K562 (cell line): ENCODE measurements around the gene ID2. TPM values are rescaled to one million over a fixed set of nuclear protein-coding genes. Genes with fewer than 3 reads are reported as not detected.

ENCODE experiments used
- ATAC-seq: fragments of 200-7000 bp; cut with Tn5 transposase; 3 replicates; pipeline ENCODE4 v1.9.1; 2020; ENCODE audit warnings: moderate library complexity
- BruUV-seq: library from RNA; stranded (reverse); fragments of 400-500 nt; replicated peaks from 2 replicates; lab custom pipeline; 2021; lab: Mats Ljungman, UMichigan
- CTCF ChIA-PET: fragments of 300-600 bp; formaldehyde crosslinking; extraction: SDS; loops from one replicate; lab custom pipeline; 2021; ENCODE audit warnings: low intra/inter-chr PET ratio; lab: Yijun Ruan, JAX
- POLR2A ChIA-PET: fragments of 300-600, 350-650 bp; sonication (Branson Sonifier 250); formaldehyde crosslinking; extraction: SDS; loops from one replicate; lab custom pipeline; 2021; ENCODE audit warnings: antibody characterized with exemption, inconsistent platforms; lab: Yijun Ruan, JAX
- DNase-seq, 4 experiments: peaks; one replicate each; pipeline versions ENCODE4 v3.0.0 to v3.0.0-alpha.2; 2011 to 2018; ENCODE audit warnings: low spot score in 3 of 4, mixed read lengths in 3 of 4; ENCODE audit errors: extremely low read depth in 1 of 4
- FAIRE-seq: peaks from 2 replicates; lab custom pipeline; 2011; peaks lifted over from hg19 to GRCh38; lab: Jason Lieb, UNC
- H2AFZ ChIP-seq: 2 replicates; pipeline ENCODE4 v1.6.0; 2011; ENCODE audit warnings: low read depth, low read length, control low read depth, inconsistent platforms
- H3K27ac ChIP-seq: fragments of 200-600 bp; 3 replicates; pipeline ENCODE4 v1.8.0; 2011; ENCODE audit warnings: low read depth, mild to moderate bottlenecking, control low read depth, inconsistent platforms, low read length, moderate library complexity, mixed read lengths; ENCODE audit errors: extremely low read depth
- H3K27me3 ChIP-seq, 2 experiments: fragments of 300-600 bp in 1 of 2; 2 replicates in 1 of 2; 3 replicates in 1 of 2; pipeline versions ENCODE4 v1.6.0 to v1.8.0; 2011; ENCODE audit warnings: inconsistent platforms in 2 of 2, low read length in 2 of 2, mild to moderate bottlenecking in 1 of 2, mixed read lengths in 1 of 2, moderate library complexity in 1 of 2; ENCODE audit not compliant: control insufficient read depth in 2 of 2, insufficient read depth in 2 of 2
- H3K36me3 ChIP-seq: fragments of 300-600 bp; 3 replicates; pipeline ENCODE4 v1.8.0; 2011; ENCODE audit warnings: mild to moderate bottlenecking, low read length, inconsistent platforms; ENCODE audit not compliant: control insufficient read depth, insufficient read depth
- H3K4me1 ChIP-seq, 2 experiments: fragments of 200-600 bp in 1 of 2; replicated peaks in 1 of 2; 2 replicates in 1 of 2; 3 replicates in 1 of 2; pipeline versions ENCODE4 v1.5.1 to v1.8.0; 2011; ENCODE audit warnings: inconsistent platforms in 2 of 2, low read length in 2 of 2, mild to moderate bottlenecking in 1 of 2, mixed read lengths in 1 of 2, moderate library complexity in 1 of 2; ENCODE audit not compliant: control insufficient read depth in 2 of 2, insufficient read depth in 2 of 2
- H3K4me2 ChIP-seq: 2 replicates; pipeline ENCODE4 v1.6.1; 2011; ENCODE audit warnings: low read length, control low read depth, inconsistent platforms, mixed read lengths; ENCODE audit not compliant: insufficient read depth
- H3K4me3 ChIP-seq: fragments of 200-600 bp; sonication (generic), shearing (Covaris generic); 2 replicates; pipeline ENCODE4 v1.5.1; 2016; ENCODE audit warnings: control low read depth, inconsistent platforms
- H3K79me2 ChIP-seq: fragments of 200-600 bp; 3 replicates; pipeline ENCODE4 v1.8.0; 2011; ENCODE audit warnings: low read length, inconsistent platforms; ENCODE audit not compliant: control insufficient read depth, insufficient read depth
- H3K9ac ChIP-seq, 2 experiments: 2 replicates each; pipeline versions ENCODE4 v1.6.0 to v1.6.1; 2011; ENCODE audit warnings: low read depth in 2 of 2, low read length in 2 of 2, control low read depth in 1 of 2, inconsistent platforms in 1 of 2, mild to moderate bottlenecking in 1 of 2, mixed read lengths in 1 of 2; ENCODE audit not compliant: insufficient read depth in 1 of 2
- H3K9me1 ChIP-seq: one replicate; pipeline ENCODE4 v1.6.0; 2011; ENCODE audit warnings: inconsistent platforms, mild to moderate bottlenecking, low read length, moderate library complexity; ENCODE audit not compliant: control insufficient read depth, insufficient read depth
- H3K9me3 ChIP-seq: replicated peaks from 2 replicates; pipeline ENCODE4 v1.5.1; 2011; ENCODE audit warnings: low read depth, low read length, inconsistent platforms; ENCODE audit not compliant: control insufficient read depth, insufficient read depth
- H4K20me1 ChIP-seq: replicated peaks from 2 replicates; pipeline ENCODE4 v1.6.1; 2011; ENCODE audit warnings: low read length, inconsistent platforms, mixed read lengths; ENCODE audit not compliant: control insufficient read depth, insufficient read depth
- ARHGAP35 ChIP-seq: fragments of 450-650 bp; IDR thresholded peaks from 2 replicates; pipeline ENCODE4 v1.6.1; 2018; ENCODE audit not compliant: partially characterized antibody
- BRF1 ChIP-seq: IDR thresholded peaks from 3 replicates; pipeline ENCODE4 v1.6.1; 2011; ENCODE audit warnings: borderline replicate concordance, mild to moderate bottlenecking; ENCODE audit not compliant: insufficient read length; ENCODE audit errors: extremely low read depth
- CREB3 ChIP-seq: fragments of 450-650 bp; conservative IDR thresholded peaks from 2 replicates; pipeline ENCODE4 v1.6.1; 2016; ENCODE audit warnings: missing genetic modification characterization, low read depth, mild to moderate bottlenecking, missing compliant biosample characterization, moderate library complexity
- FOXK1 ChIP-seq: sonication (generic); formaldehyde crosslinking; IDR thresholded peaks from 2 replicates; pipeline ENCODE4 v1.8.0; 2022; ENCODE audit warnings: missing genetic modification reagents, mild to moderate bottlenecking, borderline replicate concordance
- ZBTB17 ChIP-seq: fragments of 450-650 bp; formaldehyde crosslinking; IDR thresholded peaks from 2 replicates; pipeline ENCODE4 v1.4.0; 2020; ENCODE audit warnings: mild to moderate bottlenecking
- WGBS: fragments of 100-300 bp; shearing (Covaris generic); methylation state at CpG from one replicate; pipeline ENCODE4 v1.1.6; 2016; ENCODE audit warnings: low coverage, mixed read lengths; ENCODE audit not compliant: insufficient coverage; ENCODE audit errors: missing lambda C conversion rate; 5-methylcytosine and 5-hydroxymethylcytosine counted together
- in situ Hi-C: fragments of 300-500 bp; cut with MboI; formaldehyde crosslinking; loops from 4 replicates; pipeline ENCODE4 v1.15.0; 2018; ENCODE audit warnings: inconsistent platforms, mixed read lengths
- intact Hi-C: fragments of 100-400 bp; cut with micrococcal nuclease; formaldehyde crosslinking; loops from 2 replicates; pipeline ENCODE4 v1.14.2; 2022
- polyA plus RNA-seq, 8 experiments: library from polyadenylated mRNA; depleted of rRNA in 4 of 8; stranded (reverse) in 5 of 8; unstranded in 3 of 8; fragments of >200 nt; fragmentation: Nextera tagmentation in 2 of 8; fragmentation: Illumina TruSeq in 1 of 8; extraction: Ambion mirVana in 2 of 8; extraction: Trizol in 1 of 8; gene quantifications; 2 replicates each; pipeline versions ENCODE4 v1.2.1 to v1.2.3, GENCODE V29; 2011 to 2014; ENCODE audit warnings: inconsistent platforms in 1 of 8, missing spikeins in 1 of 8
- total RNA-seq, 7 experiments: library from RNA; depleted of rRNA in 6 of 7; stranded (reverse); fragments of >200 nt in 6 of 7; fragmentation: Illumina TruSeq in 2 of 7; extraction: Trizol in 2 of 7; gene quantifications; 2 replicates each; pipeline versions ENCODE4 v1.2.1 to v1.2.3, GENCODE V29; 2011 to 2021; ENCODE audit warnings: low replicate concordance in 1 of 7
- TF ChIP-seq, protein P1 (sequence below): IDR thresholded peaks from 3 replicates; pipeline ENCODE4 v1.6.1; 2011; ENCODE audit warnings: borderline replicate concordance, mild to moderate bottlenecking, moderate library complexity; ENCODE audit not compliant: insufficient read length; ENCODE audit errors: extremely low read depth

Gene ID2
- total and polyA plus RNA-seq, 9 of the 15 experiments (the other 6 are each of a cell fraction or from before 2014, with no cell fraction given) = 8.0 to 35.7 (median 16.6) TPM

DNA sequence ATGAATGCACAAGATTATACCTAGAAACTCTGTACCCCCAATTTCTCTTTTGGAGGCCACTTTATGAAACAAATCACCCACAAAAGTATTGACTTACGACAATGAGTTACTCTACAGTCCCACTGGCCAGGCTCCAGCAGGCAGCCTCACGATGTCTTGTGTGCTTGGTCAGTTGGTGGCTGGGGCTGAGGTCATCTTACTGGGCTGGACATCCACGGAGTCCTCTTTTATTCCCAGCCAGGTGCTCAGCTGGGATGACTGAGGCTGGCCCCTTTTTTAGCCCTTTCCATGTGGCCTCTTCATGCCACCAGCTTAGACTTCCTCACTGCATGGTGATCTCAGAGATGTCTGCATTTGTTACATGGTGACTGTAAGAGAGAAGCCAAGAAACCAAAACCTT, 8.9 kb upstream of the ID2 start:
- BruUV-seq = no TSS peak
- no peaks in the 10 kb centered on the region for H3K9me1 ChIP-seq
- WGBS = 12% methylated on average over 3 of the region's 3 CpGs
- no peaks in the 10 kb centered on the region for H4K20me1 ChIP-seq
- H3K27ac ChIP-seq = no peak overlapping the region
- intact Hi-C loops = no loop called here
- H2AFZ ChIP-seq = no peak overlapping the region
- H3K4me1 ChIP-seq = peaks cover 10 to 16% of the 10 kb centered on the region in 2 experiments; a peak in 4 of 5 replicates
- H3K27me3 ChIP-seq = no peaks in the 10 kb centered on the region
- H3K36me3 ChIP-seq = no peaks in the 10 kb centered on the region
- H3K79me2 ChIP-seq = no peaks in the 10 kb centered on the region
- H3K9me3 ChIP-seq = no peaks in the 10 kb centered on the region; the same call in none of the 2 replicates
- ATAC-seq = no peak
- no peak for DNase-seq
- CTCF ChIA-PET = no interaction called here
- TF ChIP-seq FOXK1 (CRISPR knock-in tag) = no peak
- TF ChIP-seq ARHGAP35 = no peak
- TF ChIP-seq, protein P1, sequence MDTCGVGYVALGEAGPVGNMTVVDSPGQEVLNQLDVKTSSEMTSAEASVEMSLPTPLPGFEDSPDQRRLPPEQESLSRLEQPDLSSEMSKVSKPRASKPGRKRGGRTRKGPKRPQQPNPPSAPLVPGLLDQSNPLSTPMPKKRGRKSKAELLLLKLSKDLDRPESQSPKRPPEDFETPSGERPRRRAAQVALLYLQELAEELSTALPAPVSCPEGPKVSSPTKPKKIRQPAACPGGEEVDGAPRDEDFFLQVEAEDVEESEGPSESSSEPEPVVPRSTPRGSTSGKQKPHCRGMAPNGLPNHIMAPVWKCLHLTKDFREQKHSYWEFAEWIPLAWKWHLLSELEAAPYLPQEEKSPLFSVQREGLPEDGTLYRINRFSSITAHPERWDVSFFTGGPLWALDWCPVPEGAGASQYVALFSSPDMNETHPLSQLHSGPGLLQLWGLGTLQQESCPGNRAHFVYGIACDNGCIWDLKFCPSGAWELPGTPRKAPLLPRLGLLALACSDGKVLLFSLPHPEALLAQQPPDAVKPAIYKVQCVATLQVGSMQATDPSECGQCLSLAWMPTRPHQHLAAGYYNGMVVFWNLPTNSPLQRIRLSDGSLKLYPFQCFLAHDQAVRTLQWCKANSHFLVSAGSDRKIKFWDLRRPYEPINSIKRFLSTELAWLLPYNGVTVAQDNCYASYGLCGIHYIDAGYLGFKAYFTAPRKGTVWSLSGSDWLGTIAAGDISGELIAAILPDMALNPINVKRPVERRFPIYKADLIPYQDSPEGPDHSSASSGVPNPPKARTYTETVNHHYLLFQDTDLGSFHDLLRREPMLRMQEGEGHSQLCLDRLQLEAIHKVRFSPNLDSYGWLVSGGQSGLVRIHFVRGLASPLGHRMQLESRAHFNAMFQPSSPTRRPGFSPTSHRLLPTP = no peak
- TF ChIP-seq CREB3 (tag) = no peak
- no peak for TF ChIP-seq BRF1
- TF ChIP-seq ZBTB17 (CRISPR knock-in tag) = no peak
- FAIRE-seq = no peak
- POLR2A ChIA-PET = interaction anchor here (1.3 kb wide), 1 partner anchor 9 kb away, joined by 5 read pairs; the partner anchor contains the start of gene ID2
- H3K4me2 ChIP-seq = no peak overlapping the region
- no peak overlapping the region for H3K4me3 ChIP-seq
- in situ Hi-C loops = no loop called here
- H3K9ac ChIP-seq = no peak overlapping the region
